IMR-90 (cell line): Measurements from ENCODE around the gene PRKCB. TPM values are rescaled to one million over a fixed set of nuclear protein-coding genes. Genes with fewer than 3 reads are reported as not detected.

ENCODE experiments used
- ATAC-seq: fragments of 200-7000 bp; cut with Tn5 transposase; 2 replicates; pipeline ENCODE4 v1.9.1; 2020; ENCODE audit warnings: low read depth, mild to moderate bottlenecking, moderate library complexity
- BruUV-seq: library from RNA; stranded (reverse); fragments of 400-500 nt; replicated peaks from 2 replicates; lab custom pipeline; 2021; lab: Mats Ljungman, UMichigan
- CTCF ChIA-PET: fragments of 300-600 bp; formaldehyde crosslinking; extraction: SDS; loops from one replicate; lab custom pipeline; 2021; ENCODE audit warnings: antibody characterized with exemption; lab: Yijun Ruan, JAX
- POLR2A ChIA-PET: fragments of 300-600 bp; sonication (Branson Sonifier 250); formaldehyde crosslinking; loops from one replicate; lab custom pipeline; 2022; ENCODE audit warnings: antibody characterized with exemption; ENCODE audit not compliant: unreplicated experiment; lab: Charles Lee
- DNase-seq: peaks from one replicate; pipeline ENCODE4 v3.0.0; 2013
- H2AFZ ChIP-seq: replicated peaks from 2 replicates; pipeline ENCODE3; 2013; ENCODE audit warnings: low read length, mild to moderate bottlenecking; ENCODE audit not compliant: poor library complexity
- H2AK5ac ChIP-seq: 2 replicates; pipeline ENCODE4 v1.6.1; 2013; ENCODE audit warnings: low read depth, low read length, inconsistent platforms
- H2AK9ac ChIP-seq: replicated peaks from 2 replicates; pipeline ENCODE3; 2013; ENCODE audit warnings: mild to moderate bottlenecking, low read depth, low read length, moderate library complexity; ENCODE audit not compliant: poor library complexity
- H2BK120ac ChIP-seq: 2 replicates; pipeline ENCODE4 v1.6.1; 2013; ENCODE audit warnings: low read depth, low read length, inconsistent platforms
- H2BK15ac ChIP-seq: 3 replicates; pipeline ENCODE4 v1.6.1; 2013; ENCODE audit warnings: low read depth, low read length, inconsistent platforms
- H2BK20ac ChIP-seq: 2 replicates; pipeline ENCODE4 v1.6.1; 2013; ENCODE audit warnings: low read depth, mild to moderate bottlenecking, inconsistent platforms, low read length, moderate library complexity
- H2BK5ac ChIP-seq: 2 replicates; pipeline ENCODE4 v1.6.1; 2013; ENCODE audit warnings: mild to moderate bottlenecking, low read depth, low read length, inconsistent platforms; ENCODE audit not compliant: poor library complexity, severe bottlenecking
- H3K14ac ChIP-seq: replicated peaks from 2 replicates; pipeline ENCODE4 v1.6.1; 2013; ENCODE audit warnings: low read depth, low read length, inconsistent platforms
- H3K18ac ChIP-seq: 2 replicates; pipeline ENCODE4 v1.6.1; 2013; ENCODE audit warnings: low read depth, low read length, control low read depth
- H3K23ac ChIP-seq: 2 replicates; pipeline ENCODE4 v1.6.1; 2013; ENCODE audit warnings: low read depth, low read length, inconsistent platforms
- H3K27ac ChIP-seq: 2 replicates; pipeline ENCODE4 v1.5.1; 2013; ENCODE audit warnings: mild to moderate bottlenecking, control low read depth, low read length; ENCODE audit not compliant: insufficient read depth
- H3K27me3 ChIP-seq: 2 replicates; pipeline ENCODE4 v1.6.1; 2013; ENCODE audit warnings: low read length; ENCODE audit not compliant: control insufficient read depth, insufficient read depth
- H3K36me3 ChIP-seq: 2 replicates; pipeline ENCODE4 v1.6.1; 2013; ENCODE audit warnings: low read length, mixed read lengths; ENCODE audit not compliant: control insufficient read depth, insufficient read depth
- H3K4ac ChIP-seq: 2 replicates; pipeline ENCODE4 v1.6.1; 2013; ENCODE audit warnings: low read depth, low read length, inconsistent platforms
- H3K4me1 ChIP-seq: 2 replicates; pipeline ENCODE4 v1.6.1; 2013; ENCODE audit warnings: low read length, mixed read lengths; ENCODE audit not compliant: control insufficient read depth, insufficient read depth
- H3K4me2 ChIP-seq: 2 replicates; pipeline ENCODE4 v1.6.1; 2013; ENCODE audit warnings: low read depth, mild to moderate bottlenecking, control low read depth, low read length, moderate library complexity
- H3K4me3 ChIP-seq: 2 replicates; pipeline ENCODE4 v1.5.1; 2013; ENCODE audit warnings: low read depth, mild to moderate bottlenecking, control low read depth, low read length, moderate library complexity; ENCODE audit not compliant: insufficient read depth
- H3K56ac ChIP-seq: 2 replicates; pipeline ENCODE4 v1.6.1; 2013; ENCODE audit warnings: low read length, inconsistent platforms; ENCODE audit not compliant: insufficient read depth; ENCODE audit errors: extremely low read depth
- H3K79me1 ChIP-seq, 2 experiments: 2 replicates each; pipeline ENCODE4 v1.6.1; 2013; ENCODE audit warnings: low read length in 2 of 2, inconsistent platforms in 1 of 2, low read depth in 1 of 2
- H3K9ac ChIP-seq: 2 replicates; pipeline ENCODE4 v1.6.1; 2013; ENCODE audit warnings: low read depth, low read length, control low read depth
- H3K9me1 ChIP-seq: 2 replicates; pipeline ENCODE4 v1.6.1; 2013; ENCODE audit warnings: low read length, inconsistent platforms; ENCODE audit not compliant: insufficient read depth
- H3K9me3 ChIP-seq: 2 replicates; pipeline ENCODE4 v1.6.1; 2013; ENCODE audit warnings: low read length; ENCODE audit not compliant: control insufficient read depth, insufficient read depth
- H4K20me1 ChIP-seq: 2 replicates; pipeline ENCODE4 v1.6.1; 2013; ENCODE audit warnings: low read length, inconsistent platforms; ENCODE audit not compliant: insufficient read depth
- H4K5ac ChIP-seq: 2 replicates; pipeline ENCODE4 v1.6.1; 2013; ENCODE audit warnings: mild to moderate bottlenecking, low read depth, low read length, control low read depth
- H4K8ac ChIP-seq, 2 experiments: 2 replicates each; pipeline ENCODE4 v1.6.1; 2013; ENCODE audit warnings: low read depth in 2 of 2, low read length in 2 of 2, control low read depth in 1 of 2, inconsistent platforms in 1 of 2
- H4K91ac ChIP-seq: 2 replicates; pipeline ENCODE4 v1.6.1; 2013; ENCODE audit warnings: low read depth, low read length, inconsistent platforms; ENCODE audit not compliant: insufficient read depth
- BHLHE40 ChIP-seq: fragments of 150-350 bp; IDR thresholded peaks from 2 replicates; pipeline ENCODE4 v1.6.1; 2016; ENCODE audit warnings: mild to moderate bottlenecking, low read depth, low read length
- CEBPB ChIP-seq: IDR thresholded peaks from 2 replicates; pipeline ENCODE4 v1.6.1; 2012; ENCODE audit warnings: low read depth, low read length, improper control_type of control experiment
- CHD1 ChIP-seq: IDR thresholded peaks from 2 replicates; pipeline ENCODE4 v1.6.1; 2012; ENCODE audit warnings: low read depth, low read length, improper control_type of control experiment
- FOS ChIP-seq: fragments of 150-350 bp; IDR thresholded peaks from 2 replicates; pipeline ENCODE4 v1.6.1; 2016; ENCODE audit warnings: low read depth, low read length
- MAFK ChIP-seq: IDR thresholded peaks from 2 replicates; pipeline ENCODE4 v1.6.1; 2012; ENCODE audit warnings: low read depth, low read length, improper control_type of control experiment
- MAZ ChIP-seq: IDR thresholded peaks from 2 replicates; pipeline ENCODE4 v1.6.1; 2012; ENCODE audit warnings: low read depth, mild to moderate bottlenecking, low read length, improper control_type of control experiment, moderate library complexity, borderline replicate concordance
- MXI1 ChIP-seq: IDR thresholded peaks from 2 replicates; pipeline ENCODE4 v1.6.1; 2012; ENCODE audit warnings: low read depth, mild to moderate bottlenecking, low read length, moderate library complexity, borderline replicate concordance
- POLR2A ChIP-seq: IDR thresholded peaks from 2 replicates; pipeline ENCODE4 v1.6.1; 2012; ENCODE audit warnings: mild to moderate bottlenecking, low read depth, low read length
- RAD21 ChIP-seq: IDR thresholded peaks from 2 replicates; pipeline ENCODE4 v1.6.1; 2012; ENCODE audit warnings: low read length, improper control_type of control experiment
- RCOR1 ChIP-seq: IDR thresholded peaks from 2 replicates; pipeline ENCODE4 v1.6.1; 2012; ENCODE audit warnings: mild to moderate bottlenecking, low read length, improper control_type of control experiment; ENCODE audit not compliant: insufficient replicate concordance
- RFX5 ChIP-seq: IDR thresholded peaks from 2 replicates; pipeline ENCODE4 v1.8.0; 2012; ENCODE audit warnings: low read depth, mild to moderate bottlenecking, low read length, moderate library complexity
- SMC3 ChIP-seq: fragments of 150-350 bp; IDR thresholded peaks from 2 replicates; pipeline ENCODE4 v1.6.1; 2016; ENCODE audit warnings: low read depth, mild to moderate bottlenecking, antibody characterized with exemption, low read length, moderate library complexity
- WGBS, 2 experiments: methylation state at CpG; one replicate each; pipeline versions ENCODE4 v1.1.5 to v1.1.7; 2013; ENCODE audit warnings: missing lambda C conversion rate in 2 of 2; ENCODE audit not compliant: insufficient read length in 1 of 2; ENCODE audit errors: extremely low coverage in 2 of 2; 5-methylcytosine and 5-hydroxymethylcytosine counted together
- dilution Hi-C: fragments of 300-500 bp; cut with HindIII; formaldehyde crosslinking; loops from one replicate; pipeline ENCODE4 v1.14.3; 2018; ENCODE audit warnings: low sequenced_read_pairs; ENCODE audit not compliant: unreplicated experiment
- in situ Hi-C: fragments of 300-500 bp; cut with MboI; formaldehyde crosslinking; loops from 3 replicates; pipeline ENCODE4 v1.14.3; 2019; ENCODE audit warnings: low sequenced_read_pairs, inconsistent platforms, mixed read lengths
- intact Hi-C: fragments of 100-400 bp; cut with micrococcal nuclease; formaldehyde crosslinking; loops from 2 replicates; pipeline ENCODE4 v1.10.0; 2022
- polyA plus RNA-seq, 3 experiments: library from polyadenylated mRNA; depleted of rRNA; stranded (reverse); fragments of >200 nt; gene quantifications; 2 replicates each; pipeline ENCODE4 v1.2.3, GENCODE V29; 2012; ENCODE audit warnings: low replicate concordance in 1 of 3
- total RNA-seq: library from RNA; depleted of rRNA; stranded (reverse); fragments of >200 nt; gene quantifications from 2 replicates; pipeline ENCODE4 v1.2.3, GENCODE V29; 2012
- TF ChIP-seq, protein P1 (sequence below): fragments of 150-350 bp; IDR thresholded peaks from 2 replicates; pipeline ENCODE4 v1.6.1; 2016; ENCODE audit warnings: low read depth, mild to moderate bottlenecking, low read length, moderate library complexity, borderline replicate concordance
- TF ChIP-seq, protein P2 (sequence below): conservative IDR thresholded peaks from 2 replicates; pipeline ENCODE4 v1.5.1; 2012; ENCODE audit warnings: mild to moderate bottlenecking, low read depth, low read length, improper control_type of control experiment
- TF ChIP-seq, protein P3 (sequence below): fragments of 150-350 bp; IDR thresholded peaks from 2 replicates; pipeline ENCODE4 v1.6.1; 2017; ENCODE audit warnings: mild to moderate bottlenecking, antibody characterized with exemption, low read length, low read depth

PRKCB gene
- total and polyA plus RNA-seq, 2 of the 4 experiments (the other 2 are of a cell fraction) = under 0.01 TPM; not detected in 1

DNA sequence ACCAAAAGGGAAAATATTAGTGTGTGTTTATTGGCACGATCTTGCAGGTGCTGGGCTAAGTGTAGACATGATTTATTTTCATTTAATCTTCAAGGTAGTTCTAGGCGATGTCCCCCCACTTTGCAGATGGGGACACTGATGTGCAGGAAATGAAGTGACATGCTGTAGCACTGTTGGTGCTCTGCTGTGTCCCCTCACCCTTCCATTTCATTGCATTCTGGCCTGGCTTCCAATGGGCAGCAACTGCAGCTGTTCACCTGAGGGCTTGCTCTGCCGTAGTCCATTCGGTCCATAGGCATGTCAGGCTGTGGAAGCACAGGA lies 123.9 kb downstream of the PRKCB start:
- Histone ChIP-seq H3K36me3 (no peaks in the 10 kb centered on the region), H2BK5ac (no peak overlapping the region), H3K9me3 (no peaks in the 10 kb centered on the region), H2AK9ac (no peak overlapping the region), H3K27me3 (no peaks in the 10 kb centered on the region), H3K14ac (no peak overlapping the region), H2BK15ac (no peak overlapping the region), H2AFZ (no peak overlapping the region), H3K23ac (no peak overlapping the region), H3K4me1 (no peaks in the 10 kb centered on the region), H3K4ac (no peak overlapping the region), H4K91ac (no peak overlapping the region), H3K79me1 (no peaks in the 10 kb centered on the region), H3K4me2 (no peak overlapping the region), H4K5ac (no peak overlapping the region), H2BK20ac (no peak overlapping the region), H2BK120ac (no peak overlapping the region), H3K9ac (no peak overlapping the region), H3K27ac (no peak overlapping the region), H3K9me1 (no peaks in the 10 kb centered on the region), H3K56ac (no peak overlapping the region), H4K8ac (no peak overlapping the region), H3K4me3 (no peak overlapping the region), H2AK5ac (no peak overlapping the region), H3K18ac (no peak overlapping the region), H4K20me1 (no peaks in the 10 kb centered on the region)
- dilution Hi-C loops = no loop called here
- intact Hi-C loops = no loop called here
- DNase-seq (no peak), ATAC-seq (no peak)
- no TSS peak for BruUV-seq
- no peak for TF ChIP-seq RFX5
- TF ChIP-seq RCOR1 = no peak
- no peak for TF ChIP-seq MAFK
- no peak for TF ChIP-seq FOS
- TF ChIP-seq, protein P1, sequence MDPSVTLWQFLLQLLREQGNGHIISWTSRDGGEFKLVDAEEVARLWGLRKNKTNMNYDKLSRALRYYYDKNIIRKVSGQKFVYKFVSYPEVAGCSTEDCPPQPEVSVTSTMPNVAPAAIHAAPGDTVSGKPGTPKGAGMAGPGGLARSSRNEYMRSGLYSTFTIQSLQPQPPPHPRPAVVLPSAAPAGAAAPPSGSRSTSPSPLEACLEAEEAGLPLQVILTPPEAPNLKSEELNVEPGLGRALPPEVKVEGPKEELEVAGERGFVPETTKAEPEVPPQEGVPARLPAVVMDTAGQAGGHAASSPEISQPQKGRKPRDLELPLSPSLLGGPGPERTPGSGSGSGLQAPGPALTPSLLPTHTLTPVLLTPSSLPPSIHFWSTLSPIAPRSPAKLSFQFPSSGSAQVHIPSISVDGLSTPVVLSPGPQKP = no peak
- TF ChIP-seq, protein P2, sequence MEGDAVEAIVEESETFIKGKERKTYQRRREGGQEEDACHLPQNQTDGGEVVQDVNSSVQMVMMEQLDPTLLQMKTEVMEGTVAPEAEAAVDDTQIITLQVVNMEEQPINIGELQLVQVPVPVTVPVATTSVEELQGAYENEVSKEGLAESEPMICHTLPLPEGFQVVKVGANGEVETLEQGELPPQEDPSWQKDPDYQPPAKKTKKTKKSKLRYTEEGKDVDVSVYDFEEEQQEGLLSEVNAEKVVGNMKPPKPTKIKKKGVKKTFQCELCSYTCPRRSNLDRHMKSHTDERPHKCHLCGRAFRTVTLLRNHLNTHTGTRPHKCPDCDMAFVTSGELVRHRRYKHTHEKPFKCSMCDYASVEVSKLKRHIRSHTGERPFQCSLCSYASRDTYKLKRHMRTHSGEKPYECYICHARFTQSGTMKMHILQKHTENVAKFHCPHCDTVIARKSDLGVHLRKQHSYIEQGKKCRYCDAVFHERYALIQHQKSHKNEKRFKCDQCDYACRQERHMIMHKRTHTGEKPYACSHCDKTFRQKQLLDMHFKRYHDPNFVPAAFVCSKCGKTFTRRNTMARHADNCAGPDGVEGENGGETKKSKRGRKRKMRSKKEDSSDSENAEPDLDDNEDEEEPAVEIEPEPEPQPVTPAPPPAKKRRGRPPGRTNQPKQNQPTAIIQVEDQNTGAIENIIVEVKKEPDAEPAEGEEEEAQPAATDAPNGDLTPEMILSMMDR = no peak
- TF ChIP-seq BHLHE40 = no peak
- TF ChIP-seq, protein P3, sequence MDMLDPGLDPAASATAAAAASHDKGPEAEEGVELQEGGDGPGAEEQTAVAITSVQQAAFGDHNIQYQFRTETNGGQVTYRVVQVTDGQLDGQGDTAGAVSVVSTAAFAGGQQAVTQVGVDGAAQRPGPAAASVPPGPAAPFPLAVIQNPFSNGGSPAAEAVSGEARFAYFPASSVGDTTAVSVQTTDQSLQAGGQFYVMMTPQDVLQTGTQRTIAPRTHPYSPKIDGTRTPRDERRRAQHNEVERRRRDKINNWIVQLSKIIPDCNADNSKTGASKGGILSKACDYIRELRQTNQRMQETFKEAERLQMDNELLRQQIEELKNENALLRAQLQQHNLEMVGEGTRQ = no peak
- no peak for TF ChIP-seq POLR2A
- TF ChIP-seq MAZ = no peak
- TF ChIP-seq CEBPB = no peak
- no peak for TF ChIP-seq SMC3
- no peak for TF ChIP-seq RAD21
- no peak for TF ChIP-seq MXI1
- no peak for TF ChIP-seq CHD1
- in situ Hi-C loops = no loop called here
- no CpG with 5 or more reads among the region's 4 CpGs for WGBS, 2 experiments
- POLR2A ChIA-PET = no interaction called here
- CTCF ChIA-PET = no interaction called here
